Spleen (tissue), 7 donors: ENCODE measurements around the gene APOE.

Experiments used
- CTCF ChIP-seq, 11 experiments: fragments of 200-600 bp in 7 of 11; fragments of 450-650 bp in 4 of 11; sonication (generic) in 4 of 11; IDR thresholded peaks in 8 of 11; conservative IDR thresholded peaks in 3 of 11; 1 replicate in 7 of 11; 2 replicates in 4 of 11; pipeline versions ENCODE4 v1.4.0 to v1.8.0; 2016 to 2021; ENCODE audit warnings: antibody characterized with exemption in 11 of 11, inconsistent platforms in 4 of 11, mild to moderate bottlenecking in 1 of 11
- POLR2A ChIP-seq, 3 donors: fragments of 450-650 bp; IDR thresholded peaks; one replicate each; pipeline ENCODE4 v1.5.1; 2017; ENCODE audit warnings: antibody characterized with exemption in 3 of 3, mild to moderate bottlenecking in 1 of 3
- donor health status: DM: no; HTN: no; CAD: no; lungs with moderate emphysema.
- donor health status: DM: no; HTN: no; CAD: no.
- donor health status: DM: no; HTN: no; CAD: no.

- TF ChIP-seq CTCF (IDR thresholded peaks at IDR 0.05 in 8 of 11, conservative IDR thresholded peaks at IDR 0.05 in 3 of 11), result no peak
- no peak for TF ChIP-seq POLR2A (IDR thresholded peaks at IDR 0.05)
Measured at GRCh38 chr19:44889830-44890365, 15.7 kb upstream of the APOE start.
